H1 (cell line): Measurements from ENCODE around the gene SERPINB6. TPM values are rescaled to one million over a fixed set of nuclear protein-coding genes. Genes with fewer than 3 reads are reported as not detected.

Experiments used
- CTCF ChIA-PET: fragments of 300-600 bp; sonication (Branson Sonifier 250); formaldehyde crosslinking; loops from one replicate; lab custom pipeline; 2021; ENCODE audit not compliant: partially characterized antibody; lab: Charles Lee
- POLR2A ChIA-PET: fragments of 300-600 bp; sonication (Branson Sonifier 250); formaldehyde crosslinking; loops from one replicate; lab custom pipeline; 2021; ENCODE audit warnings: inconsistent platforms; ENCODE audit not compliant: partially characterized antibody; lab: Charles Lee
- DNase-seq, 2 experiments: peaks; one replicate each; pipeline versions ENCODE4 v3.0.0 to v3.0.0-alpha.2; 2010 to 2022; ENCODE audit warnings: low spot score in 2 of 2, low read depth in 1 of 2, mixed read lengths in 1 of 2
- FAIRE-seq: peaks from 2 replicates; lab custom pipeline; 2011; peaks lifted over from hg19 to GRCh38; lab: Jason Lieb, UNC
- H2AFZ ChIP-seq: 2 replicates; pipeline ENCODE4 v1.8.1; 2012; ENCODE audit warnings: low read length, inconsistent platforms
- H2AK5ac ChIP-seq: 2 replicates; pipeline ENCODE4 v1.6.1; 2013; ENCODE audit warnings: low read depth, low read length
- H2BK120ac ChIP-seq: replicated peaks from 2 replicates; pipeline ENCODE3; 2013; ENCODE audit warnings: low read depth, low read length, inconsistent platforms
- H2BK12ac ChIP-seq: 2 replicates; pipeline ENCODE4 v1.6.1; 2013; ENCODE audit warnings: low read depth, low read length
- H2BK15ac ChIP-seq: 2 replicates; pipeline ENCODE4 v1.6.1; 2013; ENCODE audit warnings: low read length
- H2BK20ac ChIP-seq: 2 replicates; pipeline ENCODE4 v1.6.1; 2013; ENCODE audit warnings: low read length
- H2BK5ac ChIP-seq: 2 replicates; pipeline ENCODE4 v1.6.1; 2013; ENCODE audit warnings: low read depth, low read length
- H3K14ac ChIP-seq: 2 replicates; pipeline ENCODE4 v1.6.1; 2013; ENCODE audit warnings: inconsistent platforms; ENCODE audit not compliant: insufficient read length
- H3K18ac ChIP-seq: 2 replicates; pipeline ENCODE4 v1.6.1; 2013; ENCODE audit warnings: low read length; ENCODE audit errors: extremely low read depth
- H3K23ac ChIP-seq: 2 replicates; pipeline ENCODE4 v1.6.1; 2013; ENCODE audit warnings: inconsistent platforms; ENCODE audit not compliant: insufficient read length
- H3K23me2 ChIP-seq: 2 replicates; pipeline ENCODE4 v1.6.1; 2013; ENCODE audit warnings: low read depth, low read length
- H3K27ac ChIP-seq: 2 replicates; pipeline ENCODE4 v1.6.1; 2011; ENCODE audit warnings: low read depth, low read length, inconsistent platforms
- H3K27me3 ChIP-seq, 4 experiments: replicated peaks in 1 of 4; 1 replicate in 1 of 4; 2 replicates in 3 of 4; pipeline versions ENCODE4 v1.6.1 to v1.8.1; 2011 to 2013; ENCODE audit warnings: low read length in 3 of 4, mild to moderate bottlenecking in 3 of 4, inconsistent platforms in 2 of 4, mixed read lengths in 2 of 4, moderate library complexity in 1 of 4; ENCODE audit not compliant: control insufficient read depth in 3 of 4, insufficient read depth in 3 of 4; ENCODE audit errors: extremely low read depth in 1 of 4
- H3K36me3 ChIP-seq, 4 experiments: 2 replicates each; pipeline versions ENCODE4 v1.6.1 to v1.8.1; 2011 to 2013; ENCODE audit warnings: mild to moderate bottlenecking in 4 of 4, low read length in 3 of 4, moderate library complexity in 2 of 4, control low read depth in 1 of 4, inconsistent platforms in 1 of 4; ENCODE audit not compliant: insufficient read depth in 4 of 4, control insufficient read depth in 2 of 4
- H3K4ac ChIP-seq: replicated peaks from 2 replicates; pipeline ENCODE3; 2013; ENCODE audit warnings: low read length, low read depth, mixed read lengths, inconsistent platforms; ENCODE audit not compliant: insufficient read length
- H3K4me1 ChIP-seq, 4 experiments: replicated peaks in 1 of 4; 1 replicate in 1 of 4; 2 replicates in 3 of 4; pipeline versions ENCODE4 v1.6.1 to v1.8.1; 2011 to 2013; ENCODE audit warnings: low read length in 3 of 4, inconsistent platforms in 2 of 4, mixed read lengths in 1 of 4; ENCODE audit not compliant: insufficient read depth in 4 of 4, control insufficient read depth in 3 of 4
- H3K4me2 ChIP-seq, 2 experiments: 2 replicates each; pipeline versions ENCODE4 v1.6.1 to v1.8.1; 2011 to 2013; ENCODE audit warnings: low read depth in 2 of 2, low read length in 2 of 2, control low read depth in 1 of 2, inconsistent platforms in 1 of 2, mild to moderate bottlenecking in 1 of 2; ENCODE audit not compliant: insufficient read depth in 1 of 2
- H3K4me3 ChIP-seq, 4 experiments: fragments of 200-600, 300-600 bp in 1 of 4; sonication (generic), shearing (Covaris generic), sonication (Bioruptor Twin) in 1 of 4; 2 replicates each; pipeline versions ENCODE4 v1.5.1 to v1.8.1; 2011 to 2016; ENCODE audit warnings: low read length in 4 of 4, low read depth in 3 of 4, control low read depth in 2 of 4, inconsistent platforms in 2 of 4, mild to moderate bottlenecking in 2 of 4, mixed read lengths in 1 of 4, moderate library complexity in 1 of 4; ENCODE audit not compliant: insufficient read depth in 2 of 4; ENCODE audit errors: extremely low read depth in 1 of 4
- H3K56ac ChIP-seq: replicated peaks from 2 replicates; pipeline ENCODE3; 2013; ENCODE audit warnings: low read depth, mild to moderate bottlenecking, mixed read lengths, low read length, inconsistent platforms; ENCODE audit not compliant: insufficient read length
- H3K79me1 ChIP-seq: 2 replicates; pipeline ENCODE4 v1.6.1; 2013; ENCODE audit warnings: low read depth, low read length, control low read depth
- H3K79me2 ChIP-seq, 2 experiments: 2 replicates each; pipeline versions ENCODE4 v1.6.1 to v1.8.1; 2012 to 2013; ENCODE audit warnings: low read length in 2 of 2, mild to moderate bottlenecking in 2 of 2, inconsistent platforms in 1 of 2; ENCODE audit not compliant: insufficient read depth in 2 of 2, control insufficient read depth in 1 of 2
- H3K9ac ChIP-seq, 4 experiments: replicated peaks in 1 of 4; 1 replicate in 1 of 4; 2 replicates in 3 of 4; pipeline versions ENCODE4 v1.6.1 to v1.8.1; 2011 to 2013; ENCODE audit warnings: low read depth in 3 of 4, low read length in 3 of 4, control low read depth in 2 of 4, mild to moderate bottlenecking in 2 of 4, moderate library complexity in 2 of 4, inconsistent platforms in 1 of 4; ENCODE audit errors: extremely low read depth in 1 of 4
- H3K9me3 ChIP-seq, 2 experiments: 2 replicates each; pipeline versions ENCODE4 v1.6.1 to v1.8.1; 2012 to 2013; ENCODE audit warnings: mild to moderate bottlenecking in 2 of 2, moderate library complexity in 2 of 2, control low read depth in 1 of 2, inconsistent platforms in 1 of 2, low read depth in 1 of 2, low read length in 1 of 2, mixed read lengths in 1 of 2; ENCODE audit not compliant: insufficient read depth in 2 of 2
- H4K20me1 ChIP-seq, 2 experiments: replicated peaks in 1 of 2; 2 replicates each; pipeline versions ENCODE3 to v1.8.1; 2011 to 2013; ENCODE audit warnings: inconsistent platforms in 2 of 2, low read length in 2 of 2, mild to moderate bottlenecking in 1 of 2; ENCODE audit not compliant: insufficient read depth in 2 of 2, control insufficient read depth in 1 of 2
- H4K5ac ChIP-seq: 2 replicates; pipeline ENCODE4 v1.6.1; 2013; ENCODE audit warnings: low read length, low read depth, mixed read lengths, inconsistent platforms; ENCODE audit not compliant: insufficient read length
- H4K8ac ChIP-seq: 2 replicates; pipeline ENCODE4 v1.8.0; 2013; ENCODE audit warnings: mild to moderate bottlenecking, moderate library complexity, low read length, inconsistent platforms; ENCODE audit not compliant: insufficient read depth; ENCODE audit errors: extremely low read depth
- H4K91ac ChIP-seq: replicated peaks from 2 replicates; pipeline ENCODE3; 2013; ENCODE audit warnings: low read length, mixed read lengths, inconsistent platforms; ENCODE audit not compliant: insufficient read length
- BCL11A ChIP-seq, 2 experiments: IDR thresholded peaks; one replicate each; pipeline ENCODE4 v1.6.1; 2011; ENCODE audit warnings: low read depth in 2 of 2, low read length in 2 of 2, mild to moderate bottlenecking in 2 of 2
- BRCA1 ChIP-seq: IDR thresholded peaks from 2 replicates; pipeline ENCODE4 v1.6.1; 2012; ENCODE audit warnings: low read depth, low read length, improper control_type of control experiment
- HDAC2 ChIP-seq, 2 experiments: fragments of 300-600 bp in 1 of 2; sonication (generic) in 1 of 2; IDR thresholded peaks; 2 replicates each; pipeline ENCODE4 v1.6.1; 2011 to 2012; ENCODE audit warnings: low read depth in 2 of 2, low read length in 2 of 2, mild to moderate bottlenecking in 2 of 2, moderate library complexity in 2 of 2, borderline replicate concordance in 1 of 2, inconsistent platforms in 1 of 2
- NRF1 ChIP-seq: IDR thresholded peaks from 2 replicates; pipeline ENCODE4 v1.6.1; 2011; ENCODE audit warnings: mild to moderate bottlenecking, low read depth, low read length, improper control_type of control experiment
- POLR2AphosphoS5 ChIP-seq: IDR thresholded peaks from 2 replicates; pipeline ENCODE4 v1.6.1; 2011; ENCODE audit warnings: low read depth, low read length
- SIN3A ChIP-seq, 2 experiments: IDR thresholded peaks in 1 of 2; conservative IDR thresholded peaks in 1 of 2; 2 replicates each; pipeline ENCODE4 v1.6.1; 2011 to 2012; ENCODE audit warnings: low read length in 2 of 2, improper control_type of control experiment in 1 of 2, low read depth in 1 of 2, mild to moderate bottlenecking in 1 of 2
- SIX5 ChIP-seq: IDR thresholded peaks from 2 replicates; pipeline ENCODE4 v1.6.1; 2011; ENCODE audit warnings: mild to moderate bottlenecking, low read depth, low read length
- SUZ12 ChIP-seq: fragments of 200-600 bp; sonication (generic); IDR thresholded peaks from 2 replicates; pipeline ENCODE4 v1.6.1; 2012; ENCODE audit warnings: mild to moderate bottlenecking, inconsistent platforms, low read length, moderate library complexity, mixed read lengths
- TCF12 ChIP-seq: IDR thresholded peaks from 2 replicates; pipeline ENCODE4 v1.6.1; 2011; ENCODE audit warnings: low read depth, mild to moderate bottlenecking, low read length
- ZNF274 ChIP-seq: IDR thresholded peaks from 2 replicates; pipeline ENCODE4 v1.7.0; 2012; ENCODE audit warnings: low read length, borderline replicate concordance; ENCODE audit errors: extremely low read depth
- WGBS, 2 experiments: shearing (Covaris generic) in 1 of 2; methylation state at CpG; one replicate each; pipeline versions ENCODE4 v1.1.6 to v1.1.7; 2013 to 2015; ENCODE audit warnings: low lambda C conversion rate in 2 of 2, mixed read lengths in 2 of 2, inconsistent platforms in 1 of 2, low coverage in 1 of 2, missing lambda C conversion rate in 1 of 2; ENCODE audit not compliant: insufficient replicate concordance in 2 of 2, insufficient coverage in 1 of 2, insufficient read length in 1 of 2; ENCODE audit errors: extremely low coverage in 1 of 2, missing lambda C conversion rate in 1 of 2; 5-methylcytosine and 5-hydroxymethylcytosine counted together
- polyA plus RNA-seq, 7 experiments: library from polyadenylated mRNA; depleted of rRNA in 3 of 7; stranded (reverse) in 5 of 7; unstranded in 2 of 7; fragments of >200 nt in 5 of 7; fragments of 200-250 nt in 2 of 7; gene quantifications; 1 replicate in 5 of 7; 2 replicates in 1 of 7; 4 replicates in 1 of 7; pipeline versions ENCODE4 v1.2.1 to v1.2.3, GENCODE V29; 2011 to 2013; ENCODE audit warnings: missing spikeins in 2 of 7, mixed read lengths in 2 of 7
- total RNA-seq: library from RNA; stranded (reverse); fragmentation: NEBNext Ultra II Directional; extraction: Animal tissue kit (Norgen Biotek cat#: 25700); gene quantifications from 2 replicates; pipeline ENCODE4 v1.2.1, GENCODE V29; 2021
- TF ChIP-seq, protein P1 (sequence below): IDR thresholded peaks from 2 replicates; pipeline ENCODE4 v1.6.1; 2011; ENCODE audit warnings: low read depth, mild to moderate bottlenecking, low read length; ENCODE audit not compliant: insufficient read depth
- TF ChIP-seq, protein P2 (sequence below): IDR thresholded peaks from 2 replicates; pipeline ENCODE4 v1.6.1; 2011; ENCODE audit warnings: low read length, improper control_type of control experiment

SERPINB6 gene
- total and polyA plus RNA-seq, 2 of the 8 experiments (the other 6 are each of a cell fraction or from before 2014, with no cell fraction given) = 27.2 to 29.4 TPM

GRCh38 chr6:3013486-3013885, 42.1 kb upstream of the SERPINB6 start:
- WGBS, 2 experiments = 93% methylated on average over 2 of the region's 2 CpGs; no CpG with 5 or more reads in 1 of the 2 experiments
- peaks cover 0 to 5% (median 4%) of the 10 kb centered on the region in 4 experiments; a peak in 3 of 7 replicates for H3K4me1 ChIP-seq
- H3K14ac ChIP-seq = no peak overlapping the region
- FAIRE-seq = no peak
- no peak overlapping the region for H3K23ac ChIP-seq
- H3K79me1 ChIP-seq = no peaks in the 10 kb centered on the region
- ChIA-PET POLR2A (interaction anchor here (1.1 to 3.3 kb wide), 2 partner anchors 9 to 53 kb away, joined by 3 to 12 read pairs; no protein-coding TSS in a partner anchor), CTCF (no interaction called here)
- no peak overlapping the region for H2BK120ac ChIP-seq
- no peaks in the 10 kb centered on the region; the same call in 1 of the 2 replicates for H3K23me2 ChIP-seq
- no peak overlapping the region for H2BK15ac ChIP-seq
- H3K79me2 ChIP-seq = no peaks in the 10 kb centered on the region
- 0 out of 2 replicates have a peak overlapping the region, but pooled peaks have one; percentile 31 for H2BK5ac ChIP-seq
- no peak overlapping the region for H3K56ac ChIP-seq
- no peak overlapping the region for H2BK12ac ChIP-seq
- H2BK20ac ChIP-seq = no peak overlapping the region
- no peak overlapping the region for H3K27ac ChIP-seq
- H4K20me1 ChIP-seq = peaks cover 0 to 7% of the 10 kb centered on the region in 2 experiments
- no peaks in the 10 kb centered on the region for H3K27me3 ChIP-seq
- H3K36me3 ChIP-seq = peaks cover 31 to 82% (median 64%) of the 10 kb centered on the region in 4 experiments
- no peak overlapping the region; a peak in 1 of 7 replicates for H3K9ac ChIP-seq
- no peak overlapping the region for H3K4me2 ChIP-seq
- H3K18ac ChIP-seq = no peak overlapping the region
- H3K4ac ChIP-seq = no peak overlapping the region
- H3K4me3 ChIP-seq = no peak overlapping the region
- H3K9me3 ChIP-seq = peaks cover 4 to 17% of the 10 kb centered on the region in 2 experiments
- H4K8ac ChIP-seq = no peak overlapping the region
- DNase-seq = no peak
- H4K5ac ChIP-seq = no peak overlapping the region
- H2AFZ ChIP-seq = no peak overlapping the region
- H4K91ac ChIP-seq = no peak overlapping the region
- no peak overlapping the region for H2AK5ac ChIP-seq
- TF ChIP-seq SIN3A (conservative IDR thresholded peaks at IDR 0.05 in 1 of 2, IDR thresholded peaks at IDR 0.05 in 1 of 2; ENCODE audit: low read depth in 1 of 2, low read length in 2 of 2) (no peak), HDAC2 (IDR thresholded peaks at IDR 0.05; ENCODE audit: borderline replicate concordance in 1 of 2, low read depth in 2 of 2, low read length in 2 of 2) (no peak), TCF12 (no peak), SUZ12 (no peak), ZNF274 (no peak), SIX5 (no peak), NRF1 (no peak), POLR2AphosphoS5 (no peak), BRCA1 (no peak), BCL11A (IDR thresholded peaks at IDR 0.05; ENCODE audit: low read depth in 2 of 2, low read length in 2 of 2) (no peak)
- TF ChIP-seq, protein P1, sequence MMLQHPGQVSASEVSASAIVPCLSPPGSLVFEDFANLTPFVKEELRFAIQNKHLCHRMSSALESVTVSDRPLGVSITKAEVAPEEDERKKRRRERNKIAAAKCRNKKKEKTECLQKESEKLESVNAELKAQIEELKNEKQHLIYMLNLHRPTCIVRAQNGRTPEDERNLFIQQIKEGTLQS = no peak
- TF ChIP-seq, protein P2, sequence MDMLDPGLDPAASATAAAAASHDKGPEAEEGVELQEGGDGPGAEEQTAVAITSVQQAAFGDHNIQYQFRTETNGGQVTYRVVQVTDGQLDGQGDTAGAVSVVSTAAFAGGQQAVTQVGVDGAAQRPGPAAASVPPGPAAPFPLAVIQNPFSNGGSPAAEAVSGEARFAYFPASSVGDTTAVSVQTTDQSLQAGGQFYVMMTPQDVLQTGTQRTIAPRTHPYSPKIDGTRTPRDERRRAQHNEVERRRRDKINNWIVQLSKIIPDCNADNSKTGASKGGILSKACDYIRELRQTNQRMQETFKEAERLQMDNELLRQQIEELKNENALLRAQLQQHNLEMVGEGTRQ = no peak
